Measurements from ENCODE around the gene SRPRB. TPM values are rescaled to one million over a fixed set of nuclear protein-coding genes. Genes with fewer than 3 reads are reported as not detected.

Gene SRPRB
- total RNA-seq, 1 experiment from 2014 or later: 96.0 TPM

GRCh38 chr3:133825969-133826727 lies 20.5 kb downstream of the SRPRB start:
- no peak for DNase-seq (ENCODE audit: low spot score)

GRCh38 chr3:133827136-133827535 lies 21.5 kb downstream of the SRPRB start:
- DNase-seq (ENCODE audit: low spot score): no peak

- DNase-seq (ENCODE audit: low spot score): no peak
Measured at GRCh38 chr3:133827684-133828083, 22.1 kb downstream of the SRPRB start.

GRCh38 chr3:133828576-133829309 lies 23.1 kb downstream of the SRPRB start:
- DNase-seq (ENCODE audit: low spot score): no peak

- DNase-seq (ENCODE audit: low spot score): no peak
Measured at GRCh38 chr3:133829310-133829707, 23.7 kb downstream of the SRPRB start.

GRCh38 chr3:133830071-133830470 lies 24.5 kb downstream of the SRPRB start:
- no peak for DNase-seq (ENCODE audit: low spot score)

- DNase-seq (ENCODE audit: low spot score): no peak
Measured at GRCh38 chr3:133831966-133832801, 26.6 kb downstream of the SRPRB start.

GRCh38 chr3:133832802-133833144 lies 27.2 kb downstream of the SRPRB start:
- no peak for DNase-seq (ENCODE audit: low spot score)

- DNase-seq (ENCODE audit: low spot score): no peak
Measured at GRCh38 chr3:133833267-133833666, 27.7 kb downstream of the SRPRB start.

DNA sequence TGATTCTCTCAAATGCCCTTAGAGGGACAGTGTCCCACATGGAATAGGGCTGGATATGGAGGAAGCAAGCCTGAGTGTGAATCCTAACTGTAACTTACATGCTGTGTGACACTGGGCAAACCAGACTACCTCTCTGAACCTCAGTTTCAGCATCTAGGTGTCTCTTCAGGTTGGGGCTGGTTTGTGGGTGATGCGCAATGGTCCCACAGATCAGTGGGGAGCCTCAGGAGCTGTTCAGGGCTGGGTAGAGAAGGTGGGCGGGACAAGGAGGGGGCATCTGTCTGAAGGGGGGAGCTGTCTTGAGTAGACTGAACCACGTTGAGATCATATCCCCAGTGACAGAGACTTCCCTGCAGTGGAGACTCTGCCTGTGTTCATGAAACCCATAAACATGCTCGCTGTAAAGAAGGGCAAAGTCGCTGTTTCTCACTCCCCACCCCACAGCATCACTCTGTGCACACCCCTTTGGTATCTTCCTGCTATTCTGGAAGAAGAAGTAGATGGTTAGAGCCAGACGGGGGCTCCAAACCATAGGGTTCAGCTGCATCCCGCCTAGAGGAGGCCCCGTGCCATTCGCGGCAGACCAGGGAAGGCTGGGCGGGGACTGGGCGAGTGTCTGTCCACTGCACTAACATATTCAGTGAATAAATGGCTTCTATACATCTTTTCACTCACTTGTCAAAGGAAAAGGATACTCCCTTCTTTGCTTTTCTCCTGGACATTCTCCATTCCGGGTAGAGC lies 28.4 kb downstream of the SRPRB start:
- DNase-seq (ENCODE audit: low spot score): no peak

DNA sequence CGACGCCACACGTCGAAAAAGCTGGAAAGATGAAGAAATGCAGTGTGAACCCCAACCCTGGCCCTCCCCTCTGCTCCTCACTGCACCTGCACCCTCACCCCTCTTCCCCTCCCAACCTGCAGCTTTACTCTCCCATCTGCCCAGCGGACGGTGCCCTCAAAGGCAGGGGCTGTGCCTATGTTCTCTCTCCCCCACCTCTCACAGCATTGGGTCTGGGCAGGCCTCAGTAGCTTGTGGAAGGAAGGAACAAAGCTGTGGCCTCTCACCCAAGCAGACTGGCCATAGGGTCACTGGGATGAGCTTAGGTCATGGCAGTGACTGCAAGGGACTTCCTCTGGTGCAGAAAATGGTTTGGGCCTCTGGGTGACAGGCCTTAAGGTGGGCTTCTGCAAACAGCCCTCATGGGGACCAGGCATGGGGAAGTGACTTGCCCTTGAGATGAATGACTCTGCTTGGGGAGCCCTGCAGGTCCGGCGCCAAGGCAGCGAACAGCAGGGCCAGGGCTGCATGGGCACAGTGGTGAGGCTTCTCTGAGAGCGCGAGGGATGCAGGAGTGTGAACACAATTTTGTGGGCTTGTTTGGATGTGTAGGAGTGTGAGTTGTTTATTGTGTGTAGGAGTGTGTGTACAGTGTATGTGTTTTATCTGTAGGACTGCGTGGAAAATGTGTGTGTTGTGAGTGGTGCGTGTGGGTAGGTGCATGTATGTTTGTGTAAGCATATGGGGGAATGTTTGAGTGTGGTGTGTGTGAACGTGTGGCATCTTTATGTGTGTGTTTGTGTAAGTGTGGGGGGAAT lies 29.2 kb downstream of the SRPRB start:
- no peak for DNase-seq (ENCODE audit: low spot score)

DNA sequence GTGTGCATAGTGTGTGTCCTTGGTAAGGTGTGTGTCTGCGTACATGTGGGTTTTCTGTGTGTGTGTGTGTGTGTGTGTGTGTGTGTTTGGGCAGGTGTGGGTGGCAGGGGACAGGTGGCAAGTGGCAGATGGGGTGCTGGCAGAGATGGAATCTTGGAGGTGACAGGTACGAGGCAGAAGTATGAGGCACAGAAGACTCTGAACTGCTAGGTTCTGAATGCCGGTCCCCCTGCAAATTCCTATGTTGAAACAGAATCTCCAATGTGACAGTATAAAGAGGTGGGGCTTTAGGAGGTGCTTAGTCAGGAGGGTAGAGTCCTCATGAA lies 29.8 kb downstream of the SRPRB start:
- no peak for DNase-seq (ENCODE audit: low spot score)

DNA sequence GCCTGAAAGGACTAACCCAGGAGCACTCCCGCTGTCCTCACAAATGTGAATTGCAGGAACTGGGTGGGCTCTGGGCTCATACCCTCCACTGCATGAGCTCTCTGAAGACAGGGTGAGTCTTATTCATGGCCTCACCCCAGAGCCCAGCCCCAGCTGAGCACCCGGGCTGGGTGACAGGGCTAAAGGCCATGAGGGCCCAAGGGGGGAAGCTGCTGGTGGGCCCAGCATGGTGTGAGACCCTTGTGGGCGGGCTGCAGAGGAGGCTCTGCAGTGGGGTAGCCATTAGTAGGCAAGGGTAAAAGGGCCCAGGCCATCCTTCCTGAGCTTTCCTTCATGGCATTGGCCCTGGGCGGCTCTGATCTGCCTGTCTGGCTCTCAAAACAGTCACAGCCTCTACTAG lies 30.3 kb downstream of the SRPRB start:
- no peak for DNase-seq (ENCODE audit: low spot score)

- no peak for DNase-seq (ENCODE audit: low spot score)
Measured at GRCh38 chr3:133836497-133837158, 31.0 kb downstream of the SRPRB start.

GRCh38 chr3:133837487-133838295 lies 32.1 kb downstream of the SRPRB start:
- no peak for DNase-seq (ENCODE audit: low spot score)

DNA sequence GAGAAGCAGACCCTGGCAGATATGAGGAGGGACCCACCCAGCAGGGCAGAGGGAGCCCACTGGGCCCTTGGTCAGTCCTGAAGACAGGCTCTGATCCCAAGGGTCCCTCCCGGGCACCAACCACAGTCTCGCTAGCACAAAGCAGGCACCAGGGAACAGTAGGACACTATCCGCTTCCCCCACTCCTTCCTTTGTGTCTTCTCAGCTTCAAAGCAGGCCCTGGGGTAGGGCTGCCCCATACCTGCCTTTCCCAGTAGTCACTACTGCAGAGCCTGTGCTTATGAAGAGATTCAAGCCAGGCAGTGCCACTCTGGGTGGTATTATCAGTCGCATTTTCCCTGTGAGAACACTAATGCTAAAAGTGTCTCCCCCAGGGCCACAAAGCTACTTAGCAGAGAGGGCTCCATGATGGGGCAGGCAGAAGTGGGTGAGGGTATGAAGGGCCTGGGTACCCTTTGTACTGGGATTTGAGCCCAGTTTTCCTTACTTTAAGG lies 32.7 kb downstream of the SRPRB start:
- no peak for DNase-seq (ENCODE audit: low spot score)

DNA sequence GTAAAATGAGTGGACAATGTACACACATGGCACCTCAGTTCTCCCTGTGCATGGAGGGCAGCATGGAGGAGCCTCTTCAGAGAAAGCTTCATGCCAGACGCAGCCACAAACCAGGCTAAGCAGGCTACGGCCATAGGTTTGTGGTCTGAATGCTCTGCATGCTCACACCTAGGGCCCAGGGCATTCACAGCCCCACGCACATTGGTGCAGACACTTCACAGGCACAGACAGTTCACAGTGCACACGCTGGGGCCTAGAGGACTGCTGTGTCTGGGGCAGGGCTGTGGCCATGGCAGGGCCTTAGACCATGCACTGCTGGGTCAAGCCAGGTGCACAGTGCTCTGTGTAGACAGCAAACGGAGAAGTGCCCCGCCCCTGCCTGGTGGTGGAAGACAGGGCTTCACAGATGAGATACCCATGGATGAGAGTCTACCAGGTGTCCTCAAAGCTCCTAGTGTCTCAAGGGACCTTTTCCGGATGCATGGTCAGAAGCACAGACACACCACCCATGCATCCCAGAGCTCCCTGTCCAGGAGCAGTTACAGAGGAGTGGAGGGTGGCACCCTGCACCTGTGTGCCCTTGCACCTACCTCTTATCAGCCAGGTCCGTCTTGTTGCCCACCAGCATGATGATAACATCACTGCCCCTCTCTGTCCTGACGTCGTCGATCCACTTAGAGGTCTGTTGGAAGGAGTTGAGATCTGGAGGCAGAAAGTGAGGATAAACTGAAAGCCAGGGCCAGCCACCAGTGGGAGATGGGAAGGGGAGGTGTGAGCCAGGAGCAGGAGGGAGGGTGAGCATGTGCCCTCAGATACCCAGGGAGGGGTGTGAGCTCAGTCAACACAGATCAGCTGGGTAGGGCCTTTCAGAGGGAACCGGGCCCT lies 33.5 kb downstream of the SRPRB start:
- no peak for DNase-seq (ENCODE audit: low spot score)

DNA sequence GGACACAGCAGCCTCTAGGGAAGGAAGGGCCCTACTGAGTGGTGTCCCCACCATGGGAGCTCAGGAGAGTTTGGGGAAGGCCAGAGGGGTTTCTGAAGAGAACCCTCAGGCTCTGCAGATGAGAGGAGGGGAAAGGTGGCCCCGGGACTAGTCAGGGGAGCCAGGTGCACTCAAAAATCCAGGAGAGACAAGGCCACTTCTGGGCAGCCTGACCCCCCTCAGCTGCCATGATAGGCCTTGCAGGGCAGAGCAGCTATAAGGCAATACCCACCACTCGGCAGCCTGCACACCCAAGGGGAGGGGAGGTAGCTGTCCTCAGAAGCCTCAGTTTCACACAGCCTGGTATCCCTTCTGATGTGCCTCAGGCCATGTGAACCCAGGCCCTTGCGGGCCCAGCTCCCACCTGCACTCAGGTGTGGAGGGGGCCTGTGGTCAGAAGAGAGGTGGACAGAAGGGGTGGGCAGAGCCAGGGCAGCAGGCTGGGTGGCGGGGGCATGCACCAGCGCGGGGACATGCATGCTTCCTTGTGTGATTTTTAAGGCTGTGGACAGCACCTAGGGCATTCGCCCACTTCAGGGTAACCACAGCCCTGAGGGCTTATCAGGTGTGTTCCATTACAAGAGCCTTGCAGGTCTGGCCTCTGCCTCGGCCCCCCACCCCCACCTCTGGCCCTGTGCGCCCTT lies 34.6 kb downstream of the SRPRB start:
- DNase-seq (ENCODE audit: low spot score): no peak
